ENCODE data around the gene GINS2. TPM values are rescaled to one million over a fixed set of nuclear protein-coding genes. Genes with fewer than 3 reads are reported as not detected.

GINS2 gene
- total and polyA plus RNA-seq, 4 donors = 1.6 to 3.1 (median 2.4) TPM

DNA sequence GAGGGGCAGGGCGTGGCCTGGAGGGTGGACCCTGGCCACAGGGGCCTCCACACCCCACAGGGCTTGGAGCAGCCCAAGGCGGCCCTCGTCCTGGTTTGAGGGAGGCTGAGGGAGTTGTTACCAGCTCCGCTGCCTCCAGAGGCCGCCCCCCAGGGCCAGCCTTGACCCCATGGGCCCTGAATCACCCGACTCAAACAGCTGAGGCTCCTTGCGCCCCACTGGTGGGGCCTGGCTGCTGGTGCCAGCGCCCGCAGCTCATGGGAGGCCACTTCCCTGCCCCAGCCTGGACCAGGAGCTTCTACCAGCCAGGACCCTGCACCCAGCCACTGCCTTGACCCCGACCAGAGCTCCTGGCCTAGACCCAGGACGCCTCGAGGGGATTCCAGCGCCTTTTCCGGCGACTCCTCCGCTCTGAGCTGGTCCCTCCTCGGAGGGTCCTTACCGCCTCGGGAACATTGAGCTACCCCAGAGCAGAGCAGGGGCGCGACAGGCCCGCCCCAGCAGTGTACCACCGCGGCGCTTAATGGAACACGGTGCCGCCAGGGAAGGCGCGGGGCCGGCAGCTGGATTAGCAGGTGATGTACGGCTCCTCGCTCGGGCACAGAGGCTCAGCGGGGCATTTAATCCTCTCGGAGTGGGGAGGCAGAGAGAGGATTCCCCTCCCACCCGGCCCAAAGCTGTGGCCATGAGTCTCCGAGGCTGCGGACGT is 38.5 kb downstream of the GINS2 start:
- H3K36me3 ChIP-seq (ENCODE audit: control insufficient read depth in 4 of 4, insufficient read depth in 4 of 4, low read length in 4 of 4) = peaks cover 0 to 50% (median 17%) of the 10 kb centered on the region in 4 donors
- no peak overlapping the region for H3K9ac ChIP-seq (ENCODE audit: insufficient read depth in 1 of 2, low read length in 2 of 2)
- no peak overlapping the region for H3K27ac ChIP-seq (ENCODE audit: low read depth in 1 of 2, low read length in 1 of 2)
- no peaks in the 10 kb centered on the region for H3K27me3 ChIP-seq (ENCODE audit: control insufficient read depth in 3 of 3, insufficient read depth in 3 of 3, low read length in 2 of 3)
- TF ChIP-seq, protein P1, sequence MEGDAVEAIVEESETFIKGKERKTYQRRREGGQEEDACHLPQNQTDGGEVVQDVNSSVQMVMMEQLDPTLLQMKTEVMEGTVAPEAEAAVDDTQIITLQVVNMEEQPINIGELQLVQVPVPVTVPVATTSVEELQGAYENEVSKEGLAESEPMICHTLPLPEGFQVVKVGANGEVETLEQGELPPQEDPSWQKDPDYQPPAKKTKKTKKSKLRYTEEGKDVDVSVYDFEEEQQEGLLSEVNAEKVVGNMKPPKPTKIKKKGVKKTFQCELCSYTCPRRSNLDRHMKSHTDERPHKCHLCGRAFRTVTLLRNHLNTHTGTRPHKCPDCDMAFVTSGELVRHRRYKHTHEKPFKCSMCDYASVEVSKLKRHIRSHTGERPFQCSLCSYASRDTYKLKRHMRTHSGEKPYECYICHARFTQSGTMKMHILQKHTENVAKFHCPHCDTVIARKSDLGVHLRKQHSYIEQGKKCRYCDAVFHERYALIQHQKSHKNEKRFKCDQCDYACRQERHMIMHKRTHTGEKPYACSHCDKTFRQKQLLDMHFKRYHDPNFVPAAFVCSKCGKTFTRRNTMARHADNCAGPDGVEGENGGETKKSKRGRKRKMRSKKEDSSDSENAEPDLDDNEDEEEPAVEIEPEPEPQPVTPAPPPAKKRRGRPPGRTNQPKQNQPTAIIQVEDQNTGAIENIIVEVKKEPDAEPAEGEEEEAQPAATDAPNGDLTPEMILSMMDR (IDR thresholded peaks at IDR 0.05; ENCODE audit: control extremely low read depth, extremely low read depth) = no peak
- DNase-seq (peak in 1 of 3 donors; percentile 22), ATAC-seq (ENCODE audit: insufficient read depth, low FRiP score) (no peak)
- H3K9me3 ChIP-seq (ENCODE audit: control insufficient read depth in 4 of 4, insufficient read depth in 3 of 4, low read length in 3 of 4) = peaks cover 0 to 4% (median 0%) of the 10 kb centered on the region in 4 donors
- peaks cover 0 to 15% (median 10%) of the 10 kb centered on the region in 5 donors for H3K4me1 ChIP-seq (ENCODE audit: control insufficient read depth in 5 of 5, insufficient read depth in 5 of 5, low read length in 5 of 5)
- H3K4me3 ChIP-seq = no peak overlapping the region
- 95 to 96% methylated on average over 39 of the region's 39 CpGs for WGBS, 2 donors

DNA sequence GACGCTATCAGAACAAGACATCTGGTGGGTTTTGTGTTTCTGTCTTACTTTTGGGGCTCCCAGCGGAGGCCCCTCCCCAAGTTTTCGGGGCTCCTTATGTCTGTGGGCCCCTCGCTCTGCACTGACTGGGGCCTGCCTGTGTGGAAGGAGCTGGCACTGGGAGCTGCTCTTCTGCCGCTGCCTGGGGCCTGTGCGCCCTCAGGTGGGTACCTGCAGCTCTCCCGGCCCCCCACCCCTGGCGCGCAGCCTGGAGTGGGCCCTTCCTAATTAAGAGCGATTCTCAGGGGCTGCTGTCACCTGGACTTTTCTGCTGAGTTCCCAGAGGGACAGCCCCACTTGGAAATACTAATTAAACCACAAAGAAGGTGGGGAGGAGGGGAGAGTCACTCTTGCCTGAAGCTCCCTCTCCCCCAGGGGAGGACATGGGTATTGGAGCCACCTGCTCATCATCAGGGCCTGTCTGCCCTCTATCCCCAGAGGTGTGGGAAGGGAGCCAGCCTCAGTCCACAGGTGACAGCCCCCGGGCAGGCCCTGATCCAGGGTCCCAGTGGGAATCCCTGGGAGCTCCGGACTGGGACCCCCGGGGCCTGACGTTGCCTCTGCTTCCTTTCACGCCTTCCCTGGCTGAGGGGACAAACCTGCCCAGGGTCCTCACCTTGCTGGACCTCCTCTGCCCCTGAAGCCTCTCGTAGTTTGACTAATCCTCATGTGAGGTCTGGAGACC is 39.2 kb downstream of the GINS2 start:
- WGBS, 2 donors = 85 to 88% methylated on average over 16 of the region's 16 CpGs
- no peak overlapping the region for H3K9ac ChIP-seq (ENCODE audit: insufficient read depth in 1 of 2, low read length in 2 of 2)
- H3K4me1 ChIP-seq (ENCODE audit: control insufficient read depth in 5 of 5, insufficient read depth in 5 of 5, low read length in 5 of 5) = peaks cover 0 to 15% (median 10%) of the 10 kb centered on the region in 5 donors
- peaks cover 0 to 43% (median 13%) of the 10 kb centered on the region in 4 donors for H3K36me3 ChIP-seq (ENCODE audit: control insufficient read depth in 4 of 4, insufficient read depth in 4 of 4, low read length in 4 of 4)
- H3K4me3 ChIP-seq = no peak overlapping the region
- DNase-seq = no peak
- no peak overlapping the region for H3K27ac ChIP-seq (ENCODE audit: low read depth in 1 of 2, low read length in 1 of 2)
- ATAC-seq (ENCODE audit: insufficient read depth, low FRiP score) = no peak
- TF ChIP-seq, protein P1 (IDR thresholded peaks at IDR 0.05; ENCODE audit: control extremely low read depth, extremely low read depth) = no peak
- peaks cover 0 to 4% (median 0%) of the 10 kb centered on the region in 4 donors for H3K9me3 ChIP-seq (ENCODE audit: control insufficient read depth in 4 of 4, insufficient read depth in 3 of 4, low read length in 3 of 4)
- H3K27me3 ChIP-seq (ENCODE audit: control insufficient read depth in 3 of 3, insufficient read depth in 3 of 3, low read length in 2 of 3) = no peaks in the 10 kb centered on the region

DNA sequence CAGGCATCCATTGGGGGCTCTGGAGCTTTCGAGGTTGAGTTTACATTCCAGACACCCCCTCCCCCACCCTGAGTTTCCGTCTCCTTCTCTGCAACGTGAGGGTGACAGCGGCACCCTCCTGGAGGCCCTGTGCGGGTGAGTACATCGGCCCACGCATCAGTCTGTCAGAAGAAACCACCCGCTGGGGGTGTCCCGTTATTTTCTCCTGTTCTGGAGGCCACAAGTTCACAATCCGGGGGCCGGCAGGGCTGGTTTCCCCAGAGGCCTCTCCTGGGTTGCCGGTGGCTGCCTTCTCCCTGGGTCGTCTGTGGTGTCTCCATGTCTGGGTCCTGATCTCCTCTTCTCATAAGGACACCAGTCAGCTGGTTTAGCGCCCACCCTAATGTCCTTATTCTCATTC is 39.9 kb downstream of the GINS2 start:
- Histone ChIP-seq H3K27me3 (ENCODE audit: control insufficient read depth in 3 of 3, insufficient read depth in 3 of 3, low read length in 2 of 3) (no peaks in the 10 kb centered on the region), H3K4me1 (ENCODE audit: control insufficient read depth in 5 of 5, insufficient read depth in 5 of 5, low read length in 5 of 5) (peaks cover 0 to 15% (median 10%) of the 10 kb centered on the region in 5 donors), H3K4me3 (no peak overlapping the region), H3K27ac (ENCODE audit: low read depth in 1 of 2, low read length in 1 of 2) (no peak overlapping the region), H3K9me3 (ENCODE audit: control insufficient read depth in 4 of 4, insufficient read depth in 3 of 4, low read length in 3 of 4) (peaks cover 0 to 4% (median 0%) of the 10 kb centered on the region in 4 donors), H3K36me3 (ENCODE audit: control insufficient read depth in 4 of 4, insufficient read depth in 4 of 4, low read length in 4 of 4) (peaks cover 0 to 36% (median 6%) of the 10 kb centered on the region in 4 donors), H3K9ac (ENCODE audit: insufficient read depth in 1 of 2, low read length in 2 of 2) (no peak overlapping the region)
- DNase-seq (peak in 1 of 3 donors; percentile 19), ATAC-seq (ENCODE audit: insufficient read depth, low FRiP score) (no peak)
- 80 to 88% methylated on average over 14 of the region's 14 CpGs for WGBS, 2 donors
- TF ChIP-seq, protein P1 (IDR thresholded peaks at IDR 0.05; ENCODE audit: control extremely low read depth, extremely low read depth) = no peak
